GM12878 (cell line): ENCODE results near the gene NCKAP5. TPM values are rescaled to one million over a fixed set of nuclear protein-coding genes. Genes with fewer than 3 reads are reported as not detected.

ENCODE experiments used
- ATAC-seq: fragments of 200-7000 bp; cut with Tn5 transposase; 3 replicates; pipeline ENCODE4 v1.9.1; 2020; ENCODE audit warnings: mild to moderate bottlenecking, moderate library complexity
- BruUV-seq: library from RNA; stranded (reverse); fragments of 400-500 nt; replicated peaks from 2 replicates; lab custom pipeline; 2021; lab: Mats Ljungman, UMichigan
- CTCF ChIA-PET: fragments of 300-600 bp; sonication (Branson Sonifier 250); formaldehyde crosslinking; extraction: SDS; loops from one replicate; lab custom pipeline; 2021; ENCODE audit warnings: inconsistent platforms; lab: Yijun Ruan, JAX
- POLR2A ChIA-PET: fragments of 350-600 bp; formaldehyde crosslinking; extraction: SDS; loops from one replicate; lab custom pipeline; 2021; ENCODE audit warnings: inconsistent platforms; lab: Charles Lee
- RAD21 ChIA-PET: fragments of 300-600 bp; sonication (Branson Sonifier 250); formaldehyde crosslinking; loops from one replicate; lab custom pipeline; 2023; ENCODE audit warnings: antibody characterized with exemption; ENCODE audit not compliant: unreplicated experiment; lab: Charles Lee
- SMC1A ChIA-PET: fragments of 300-600 bp; sonication (Branson Sonifier 250); formaldehyde crosslinking; loops from one replicate; lab custom pipeline; 2023; ENCODE audit not compliant: unreplicated experiment, uncharacterized antibody; lab: Charles Lee
- DNase-seq: peaks from one replicate; pipeline ENCODE4 v3.0.0-alpha.2; 2011; ENCODE audit warnings: low read depth, low spot score
- FAIRE-seq: peaks from 3 replicates; lab custom pipeline; 2011; peaks lifted over from hg19 to GRCh38; lab: Jason Lieb, UNC
- H2AFZ ChIP-seq: 2 replicates; pipeline ENCODE4 v1.6.0; 2011; ENCODE audit warnings: low read depth, low read length, control low read depth; ENCODE audit not compliant: control insufficient read depth
- H3K27ac ChIP-seq: 2 replicates; pipeline ENCODE4 v1.5.1; 2011; ENCODE audit warnings: control low read depth; ENCODE audit not compliant: control insufficient read depth, insufficient read depth
- H3K27me3 ChIP-seq, 2 experiments: replicated peaks in 1 of 2; 2 replicates each; pipeline versions ENCODE4 v1.6.0 to v1.6.1; 2011; ENCODE audit warnings: low read length in 1 of 2; ENCODE audit not compliant: control insufficient read depth in 2 of 2, insufficient read depth in 2 of 2
- H3K36me3 ChIP-seq, 2 experiments: 2 replicates each; pipeline ENCODE4 v1.5.1; 2011; ENCODE audit warnings: low read length in 1 of 2; ENCODE audit not compliant: control insufficient read depth in 2 of 2, insufficient read depth in 2 of 2
- H3K4me1 ChIP-seq: 2 replicates; pipeline ENCODE4 v1.6.1; 2011; ENCODE audit warnings: mild to moderate bottlenecking, low read length, moderate library complexity, mixed read lengths; ENCODE audit not compliant: control insufficient read depth, insufficient read depth
- H3K4me2 ChIP-seq: 2 replicates; pipeline ENCODE4 v1.6.0; 2011; ENCODE audit warnings: control low read depth; ENCODE audit not compliant: control insufficient read depth, insufficient read depth
- H3K4me3 ChIP-seq: fragments of 200-600 bp; sonication (generic); 2 replicates; pipeline ENCODE4 v1.5.1; 2016
- H3K79me2 ChIP-seq: 2 replicates; pipeline ENCODE4 v1.6.0; 2011; ENCODE audit warnings: low read length; ENCODE audit not compliant: control insufficient read depth, insufficient read depth
- H3K9ac ChIP-seq: 2 replicates; pipeline ENCODE4 v1.8.0; 2011; ENCODE audit warnings: low read length, control low read depth, mixed read lengths; ENCODE audit not compliant: control insufficient read depth, insufficient read depth
- H3K9me3 ChIP-seq: replicated peaks from 3 replicates; pipeline ENCODE4 v1.5.1; 2011; ENCODE audit warnings: mild to moderate bottlenecking, low read length; ENCODE audit not compliant: control insufficient read depth, insufficient read depth
- H4K20me1 ChIP-seq: 2 replicates; pipeline ENCODE4 v1.6.0; 2011; ENCODE audit not compliant: control insufficient read depth, insufficient read depth
- BCL11A ChIP-seq: IDR thresholded peaks from 2 replicates; pipeline ENCODE4 v1.6.1; 2011; ENCODE audit warnings: low read depth, low read length
- BCLAF1 ChIP-seq: fragments of 450-650 bp; IDR thresholded peaks from 2 replicates; pipeline ENCODE4 v1.6.1; 2017; ENCODE audit warnings: antibody characterized with exemption, mild to moderate bottlenecking, moderate library complexity
- CTCF ChIP-seq, 3 experiments: IDR thresholded peaks in 2 of 3; conservative IDR thresholded peaks in 1 of 3; 2 replicates each; pipeline ENCODE4 v1.5.1; 2011; ENCODE audit warnings: low read depth in 3 of 3, low read length in 3 of 3, mild to moderate bottlenecking in 3 of 3, control low read depth in 2 of 3, moderate library complexity in 2 of 3, inconsistent platforms in 1 of 3, mixed read lengths in 1 of 3; ENCODE audit not compliant: control insufficient read depth in 2 of 3, insufficient read depth in 1 of 3; ENCODE audit errors: extremely low read depth in 1 of 3
- HDAC2 ChIP-seq: fragments of 200-600 bp; sonication (generic); IDR thresholded peaks from 2 replicates; pipeline ENCODE4 v1.6.1; 2017
- MAX ChIP-seq: IDR thresholded peaks from 2 replicates; pipeline ENCODE4 v1.6.1; 2012; ENCODE audit warnings: low read depth, low read length, improper control_type of control experiment
- MLLT1 ChIP-seq: fragments of 450-650 bp; IDR thresholded peaks from 2 replicates; pipeline ENCODE4 v1.6.1; 2016; ENCODE audit warnings: mild to moderate bottlenecking
- RAD21 ChIP-seq: IDR thresholded peaks from 2 replicates; pipeline ENCODE4 v1.6.1; 2011; ENCODE audit warnings: mild to moderate bottlenecking, low read depth, low read length, moderate library complexity; ENCODE audit not compliant: insufficient read depth
- SMAD1 ChIP-seq: fragments of 450-650 bp; IDR thresholded peaks from 2 replicates; pipeline ENCODE4 v1.6.1; 2018; ENCODE audit warnings: mild to moderate bottlenecking, low read depth; ENCODE audit not compliant: partially characterized antibody
- SMC3 ChIP-seq: IDR thresholded peaks from 2 replicates; pipeline ENCODE4 v1.6.1; 2011; ENCODE audit warnings: low read length, improper control_type of control experiment, borderline replicate concordance
- SRF ChIP-seq, 2 experiments: IDR thresholded peaks; 2 replicates each; pipeline ENCODE4 v1.6.1; 2011; ENCODE audit warnings: low read depth in 2 of 2, low read length in 2 of 2, mild to moderate bottlenecking in 1 of 2, moderate library complexity in 1 of 2
- TAF1 ChIP-seq: IDR thresholded peaks from 2 replicates; pipeline ENCODE4 v1.6.1; 2011; ENCODE audit warnings: mild to moderate bottlenecking, low read depth, low read length, borderline replicate concordance
- TCF12 ChIP-seq: IDR thresholded peaks from 2 replicates; pipeline ENCODE4 v1.6.1; 2011; ENCODE audit warnings: low read depth, mild to moderate bottlenecking, low read length
- ZBTB33 ChIP-seq: fragments of 450-650 bp; IDR thresholded peaks from 2 replicates; pipeline ENCODE4 v1.6.1; 2017; ENCODE audit warnings: mild to moderate bottlenecking
- ZNF24 ChIP-seq: fragments of 450-650 bp; IDR thresholded peaks from 2 replicates; pipeline ENCODE4 v1.6.1; 2017; ENCODE audit warnings: antibody characterized with exemption, mild to moderate bottlenecking
- WGBS: methylation state at CpG from one replicate; pipeline ENCODE4 v1.1.6; 2016; ENCODE audit warnings: low lambda C conversion rate; ENCODE audit not compliant: insufficient replicate concordance, insufficient coverage; ENCODE audit errors: missing lambda C conversion rate; 5-methylcytosine and 5-hydroxymethylcytosine counted together
- in situ Hi-C: fragments of 300-500 bp; cut with MboI; formaldehyde crosslinking; loops from 9 replicates; pipeline ENCODE4 v1.14.3; 2018; ENCODE audit warnings: mixed read lengths
- intact Hi-C: fragments of 100-400 bp; cut with micrococcal nuclease; formaldehyde crosslinking; loops from one replicate; pipeline ENCODE4 v1.14.2; 2022; ENCODE audit not compliant: unreplicated experiment
- polyA plus RNA-seq, 11 experiments: library from polyadenylated mRNA; depleted of rRNA in 4 of 11; unstranded in 6 of 11; stranded (reverse) in 5 of 11; fragments of >200 nt; fragmentation: Nextera tagmentation in 4 of 11; fragmentation: Illumina TruSeq in 1 of 11; extraction: Ambion mirVana in 4 of 11; extraction: Trizol in 1 of 11; gene quantifications; 1 replicate in 1 of 11; 2 replicates in 10 of 11; pipeline versions ENCODE4 v1.2.1 to v1.2.3, GENCODE V29; 2011 to 2016; ENCODE audit warnings: inconsistent platforms in 2 of 11, missing spikeins in 2 of 11, low read depth in 1 of 11
- total RNA-seq, 4 experiments: library from RNA; depleted of rRNA in 3 of 4; stranded (reverse); fragments of >200 nt in 3 of 4; fragmentation: Illumina TruSeq in 1 of 4; extraction: Trizol in 1 of 4; gene quantifications; 2 replicates each; pipeline versions ENCODE4 v1.2.1 to v1.2.3, GENCODE V29; 2013 to 2021

Gene NCKAP5
- total and polyA plus RNA-seq, 10 of the 15 experiments (the other 5 are each of a cell fraction or from before 2014, with no cell fraction given): 0.06 to 0.44 (median 0.16) TPM

GRCh38 chr2:133515271-133515670, 53.0 kb downstream of the NCKAP5 start (continued):
- TF ChIP-seq BCLAF1 (no peak), BCL11A (no peak), MLLT1 (no peak), TCF12 (no peak)
- TF ChIP-seq, all 136 proteins: peak for 0

- no TSS peak for BruUV-seq
- SMC1A ChIA-PET: interaction anchor here (0.6 to 6.1 kb wide), 12 partner anchors 9 to 92 kb away, joined by 3 to 81 read pairs (median 8); no protein-coding TSS in a partner anchor
- in situ Hi-C loops (no loop called here), intact Hi-C loops (no loop called here)
- POLR2A ChIA-PET: interaction anchor here (4.1 kb wide), 1 partner anchor 10 kb away, joined by 18 read pairs; no protein-coding TSS in a partner anchor
- H4K20me1 ChIP-seq: no peaks in the 10 kb centered on the region
- H3K9me3 ChIP-seq: no peaks in the 10 kb centered on the region
- no peaks in the 10 kb centered on the region for H3K79me2 ChIP-seq
- H2AFZ ChIP-seq: no peak overlapping the region
- H3K27me3 ChIP-seq: no peaks in the 10 kb centered on the region
- H3K36me3 ChIP-seq: no peaks in the 10 kb centered on the region
- peak; percentile 44; the same call in 2 of the 3 replicates for ATAC-seq
- no peak overlapping the region for H3K4me3 ChIP-seq
- no peak for DNase-seq
- H3K4me2 ChIP-seq: no peak overlapping the region
- H3K4me1 ChIP-seq: no peaks in the 10 kb centered on the region
- H3K27ac ChIP-seq: no peak overlapping the region
- WGBS: 48% methylated on average over 8 of the region's 8 CpGs
- FAIRE-seq: no peak
- H3K9ac ChIP-seq: no peak overlapping the region
- CTCF ChIA-PET: interaction anchor here (1.0 to 6.0 kb wide), 6 partner anchors 10 to 47 kb away, joined by 3 to 26 read pairs (median 7); no protein-coding TSS in a partner anchor
- RAD21 ChIA-PET: interaction anchor here (1.1 to 2.7 kb wide), 4 partner anchors 10 to 17 kb away, joined by 4 to 12 read pairs (median 8); no protein-coding TSS in a partner anchor
- no peak for TF ChIP-seq SMAD1
- no peak for TF ChIP-seq TAF1
- TF ChIP-seq ZNF24: no peak
- TF ChIP-seq HDAC2: no peak
- no peak for TF ChIP-seq SMC3
- no peak for TF ChIP-seq MAX
- peak; percentile 71 for TF ChIP-seq ZBTB33
- TF ChIP-seq SRF (IDR thresholded peaks at IDR 0.05; ENCODE audit: low read depth in 2 of 2, low read length in 2 of 2): no peak
- no peak for TF ChIP-seq RAD21
- TF ChIP-seq CTCF (IDR thresholded peaks at IDR 0.05 in 2 of 3, conservative IDR thresholded peaks at IDR 0.05 in 1 of 3; ENCODE audit: control insufficient read depth in 2 of 3, extremely low read depth in 1 of 3, insufficient read depth in 1 of 3, low read depth in 3 of 3, low read length in 3 of 3): no peak
These were observed 54.4 kb downstream of the NCKAP5 start for GRCh38 chr2:133513893-133514292.
